ENCODE results near the gene PRPSAP2.

The PRPSAP2 gene

GRCh38 chr17:18948476-18949006 is 90.6 kb downstream of the PRPSAP2 start:
- Histone ChIP-seq H3K79me2 (ENCODE audit: control insufficient read depth, low read length) (no peaks in the 10 kb centered on the region), H3K4me2 (ENCODE audit: low read length) (no peak overlapping the region), H3K9me2 (replicated peaks; ENCODE audit: control insufficient read depth, low read length) (no peaks in the 10 kb centered on the region), H3K36me3 (ENCODE audit: control insufficient read depth, low read length) (no peaks in the 10 kb centered on the region), H3K4me3 (ENCODE audit: low read length) (no peak overlapping the region), H3K4me1 (ENCODE audit: control insufficient read depth, low read length) (peaks cover 28% of the 10 kb centered on the region), H3K27ac (ENCODE audit: low read depth, low read length) (no peak overlapping the region), H3F3A (ENCODE audit: control insufficient read depth, insufficient read depth) (0 out of 2 replicates have a peak, but pooled peaks cover 2% of the 10 kb centered on the region), H4K20me1 (ENCODE audit: control insufficient read depth, insufficient read depth, low read depth, low read length) (no peaks in the 10 kb centered on the region), H3K27me3 (ENCODE audit: control insufficient read depth, low read length) (0 out of 2 replicates have a peak, but pooled peaks cover 5% of the 10 kb centered on the region), H3K9me3 (ENCODE audit: control insufficient read depth, insufficient read depth, low read length) (no peaks in the 10 kb centered on the region)
- no peak for TF ChIP-seq EZH2phosphoT487 (IDR thresholded peaks at IDR 0.05; ENCODE audit: borderline replicate concordance, low read length)
- TF ChIP-seq CTCF (IDR thresholded peaks at IDR 0.05; ENCODE audit: low read depth, low read length, poor library complexity, severe bottlenecking): no peak

GRCh38 chr17:18949566-18949965 is 91.6 kb downstream of the PRPSAP2 start:
- 0 out of 2 replicates have a peak, but pooled peaks cover 2% of the 10 kb centered on the region for H3F3A ChIP-seq (ENCODE audit: control insufficient read depth, insufficient read depth)
- H4K20me1 ChIP-seq (ENCODE audit: control insufficient read depth, insufficient read depth, low read depth, low read length): no peaks in the 10 kb centered on the region
- H3K27ac ChIP-seq (ENCODE audit: low read depth, low read length): no peak overlapping the region
- H3K4me1 ChIP-seq (ENCODE audit: control insufficient read depth, low read length): peaks cover 22% of the 10 kb centered on the region
- 0 out of 2 replicates have a peak, but pooled peaks cover 5% of the 10 kb centered on the region for H3K27me3 ChIP-seq (ENCODE audit: control insufficient read depth, low read length)
- H3K4me3 ChIP-seq (ENCODE audit: low read length): no peak overlapping the region
- no peaks in the 10 kb centered on the region for H3K9me2 ChIP-seq (replicated peaks; ENCODE audit: control insufficient read depth, low read length)
- H3K9me3 ChIP-seq (ENCODE audit: control insufficient read depth, insufficient read depth, low read length): no peaks in the 10 kb centered on the region
- H3K79me2 ChIP-seq (ENCODE audit: control insufficient read depth, low read length): no peaks in the 10 kb centered on the region
- no peaks in the 10 kb centered on the region for H3K36me3 ChIP-seq (ENCODE audit: control insufficient read depth, low read length)
- TF ChIP-seq EZH2phosphoT487 (IDR thresholded peaks at IDR 0.05; ENCODE audit: borderline replicate concordance, low read length) (no peak), CTCF (IDR thresholded peaks at IDR 0.05; ENCODE audit: low read depth, low read length, poor library complexity, severe bottlenecking) (no peak)
- no peak overlapping the region for H3K4me2 ChIP-seq (ENCODE audit: low read length)

- H3F3A ChIP-seq (ENCODE audit: control insufficient read depth, insufficient read depth): no peaks in the 10 kb centered on the region
- TF ChIP-seq EZH2phosphoT487 (IDR thresholded peaks at IDR 0.05; ENCODE audit: borderline replicate concordance, low read length) (no peak), CTCF (IDR thresholded peaks at IDR 0.05; ENCODE audit: low read depth, low read length, poor library complexity, severe bottlenecking) (no peak)
- no peaks in the 10 kb centered on the region for H3K36me3 ChIP-seq (ENCODE audit: control insufficient read depth, low read length)
- H3K27me3 ChIP-seq (ENCODE audit: control insufficient read depth, low read length): 0 out of 2 replicates have a peak, but pooled peaks cover 5% of the 10 kb centered on the region
- no peak overlapping the region for H3K4me2 ChIP-seq (ENCODE audit: low read length)
- H3K27ac ChIP-seq (ENCODE audit: low read depth, low read length): no peak overlapping the region
- H3K4me1 ChIP-seq (ENCODE audit: control insufficient read depth, low read length): peaks cover 14% of the 10 kb centered on the region
- no peak overlapping the region for H3K4me3 ChIP-seq (ENCODE audit: low read length)
- no peaks in the 10 kb centered on the region for H3K9me3 ChIP-seq (ENCODE audit: control insufficient read depth, insufficient read depth, low read length)
- no peaks in the 10 kb centered on the region for H3K79me2 ChIP-seq (ENCODE audit: control insufficient read depth, low read length)
- no peaks in the 10 kb centered on the region for H4K20me1 ChIP-seq (ENCODE audit: control insufficient read depth, insufficient read depth, low read depth, low read length)
- H3K9me2 ChIP-seq (replicated peaks; ENCODE audit: control insufficient read depth, low read length): no peaks in the 10 kb centered on the region
Measured at GRCh38 chr17:18950346-18950745, 92.4 kb downstream of the PRPSAP2 start.

All from DOHH2 (cell line).